ENCODE results near the gene ACCSL.

DNA sequence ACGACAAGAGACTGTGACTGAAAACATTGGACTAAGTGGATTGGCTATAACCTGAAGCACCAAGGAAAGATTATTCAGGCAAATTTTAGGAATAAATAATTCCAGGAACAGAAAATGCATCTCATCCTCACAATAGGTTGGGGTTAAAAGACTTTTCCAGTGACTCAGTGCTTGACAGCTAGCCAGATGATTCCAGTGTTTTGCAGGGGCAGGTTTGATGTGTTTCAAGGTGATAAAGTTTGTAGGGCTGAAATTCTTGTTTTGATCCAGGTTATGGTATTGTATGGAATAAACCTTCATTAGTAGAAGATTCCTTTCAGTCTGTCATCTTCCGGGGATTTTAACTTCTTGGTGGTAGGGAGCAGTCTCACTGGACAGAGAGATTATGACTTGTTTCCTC is 50.0 kb downstream of the ACCSL start:
- TF ChIP-seq TAF1 (IDR thresholded peaks at IDR 0.05; ENCODE audit: borderline replicate concordance, insufficient read depth, low read length) (no peak), SIN3A (IDR thresholded peaks at IDR 0.05; ENCODE audit: borderline replicate concordance, insufficient read depth, low read length) (no peak), POLR2AphosphoS5 (IDR thresholded peaks at IDR 0.05; ENCODE audit: low read depth, low read length) (no peak)

Measured in PFSK-1 (cell line).